Osteocyte (in vitro differentiated cells): ENCODE measurements around the gene SUCO. TPM values are rescaled to one million over a fixed set of nuclear protein-coding genes. Genes with fewer than 3 reads are reported as not detected.

Experiments used
- DNase-seq: peaks from one replicate; pipeline ENCODE4 v3.0.0; 2021; ENCODE audit warnings: mixed read lengths; ENCODE audit not compliant: unreplicated experiment; ENCODE audit errors: extremely low spot score
- H3K27ac Mint-ChIP-seq: one replicate; pipeline ENCODE4 v1.8.0; 2021; ENCODE audit warnings: mild to moderate bottlenecking, mixed read lengths; ENCODE audit not compliant: unreplicated experiment
- H3K27me3 Mint-ChIP-seq: one replicate; pipeline ENCODE4 v1.8.0; 2021; ENCODE audit warnings: mixed read lengths; ENCODE audit not compliant: unreplicated experiment
- H3K36me3 Mint-ChIP-seq: one replicate; pipeline ENCODE4 v1.8.0; 2021; ENCODE audit warnings: mixed read lengths; ENCODE audit not compliant: unreplicated experiment
- H3K4me1 Mint-ChIP-seq: one replicate; pipeline ENCODE4 v1.8.0; 2021; ENCODE audit warnings: mixed read lengths; ENCODE audit not compliant: unreplicated experiment
- H3K4me3 Mint-ChIP-seq: one replicate; pipeline ENCODE4 v1.8.0; 2021; ENCODE audit warnings: mild to moderate bottlenecking, moderate library complexity, mixed read lengths; ENCODE audit not compliant: unreplicated experiment
- H3K9me3 Mint-ChIP-seq: one replicate; pipeline ENCODE4 v1.8.0; 2021; ENCODE audit warnings: mixed read lengths; ENCODE audit not compliant: unreplicated experiment
- CTCF ChIP-seq: fragments of 200-600 bp; sonication (generic); IDR thresholded peaks from 2 replicates; pipeline ENCODE4 v1.5.0; 2021; ENCODE audit warnings: antibody characterized with exemption, mild to moderate bottlenecking, moderate library complexity
- total RNA-seq: library from RNA; stranded (reverse); gene quantifications from 2 replicates; pipeline ENCODE4 v1.2.1, GENCODE V29; 2021

SUCO gene
- total RNA-seq, 1 donor from 2014 or later, result 30.4 TPM

- DNase-seq, result no peak
- Mint-ChIP-seq H3K4me3 (no peak overlapping the region), H3K9me3 (no peaks in the 10 kb centered on the region), H3K36me3 (no peaks in the 10 kb centered on the region), H3K27ac (peak overlapping the region; percentile 47), H3K27me3 (no peaks in the 10 kb centered on the region), H3K4me1 (peaks cover 10% of the 10 kb centered on the region)
- no peak for TF ChIP-seq CTCF
Observed at GRCh38 chr1:172630056-172630818, 97.3 kb downstream of the SUCO start.

- Mint-ChIP-seq H3K4me1 (peaks cover 10% of the 10 kb centered on the region), H3K27ac (no peak overlapping the region), H3K27me3 (no peaks in the 10 kb centered on the region), H3K4me3 (no peak overlapping the region), H3K9me3 (no peaks in the 10 kb centered on the region), H3K36me3 (no peaks in the 10 kb centered on the region)
- no peak for DNase-seq
- no peak for TF ChIP-seq CTCF
Observed at GRCh38 chr1:172630868-172631267, 97.9 kb downstream of the SUCO start.

- Mint-ChIP-seq H3K27me3 (no peaks in the 10 kb centered on the region), H3K4me1 (peaks cover 22% of the 10 kb centered on the region), H3K27ac (no peak overlapping the region), H3K9me3 (peaks cover 3% of the 10 kb centered on the region), H3K4me3 (no peak overlapping the region), H3K36me3 (no peaks in the 10 kb centered on the region)
- no peak for DNase-seq
- no peak for TF ChIP-seq CTCF
Observed at GRCh38 chr1:172637522-172637921, 104.6 kb downstream of the SUCO start.

- Mint-ChIP-seq H3K36me3 (no peaks in the 10 kb centered on the region), H3K27ac (no peak overlapping the region), H3K9me3 (peaks cover 3% of the 10 kb centered on the region), H3K4me1 (peaks cover 29% of the 10 kb centered on the region), H3K4me3 (no peak overlapping the region), H3K27me3 (no peaks in the 10 kb centered on the region)
- TF ChIP-seq CTCF, result no peak
- no peak for DNase-seq
Observed at GRCh38 chr1:172638249-172638648, 105.3 kb downstream of the SUCO start.

- no peaks in the 10 kb centered on the region for H3K36me3 Mint-ChIP-seq
- H3K4me3 Mint-ChIP-seq, result no peak overlapping the region
- peaks cover 29% of the 10 kb centered on the region for H3K4me1 Mint-ChIP-seq
- no peak overlapping the region for H3K27ac Mint-ChIP-seq
- no peak for TF ChIP-seq CTCF
- peaks cover 3% of the 10 kb centered on the region for H3K9me3 Mint-ChIP-seq
- no peaks in the 10 kb centered on the region for H3K27me3 Mint-ChIP-seq
- no peak for DNase-seq
Observed at GRCh38 chr1:172638885-172639831, 106.2 kb downstream of the SUCO start.
